22Rv1 (cell line): ENCODE data around the gene ZBTB34.

Source experiments
- H3K27ac ChIP-seq: fragments of 450-650 bp; 2 replicates; pipeline ENCODE4 v1.5.1; 2017
- ZFX ChIP-seq: fragments of 450-650 bp; IDR thresholded peaks from 2 replicates; pipeline ENCODE4 v1.6.1; 2017; ENCODE audit warnings: antibody characterized with exemption, borderline replicate concordance
- TF ChIP-seq, protein P1 (sequence below): fragments of 450-650 bp; IDR thresholded peaks from 2 replicates; pipeline ENCODE4 v1.5.1; 2017; ENCODE audit warnings: mild to moderate bottlenecking

Gene ZBTB34

DNA sequence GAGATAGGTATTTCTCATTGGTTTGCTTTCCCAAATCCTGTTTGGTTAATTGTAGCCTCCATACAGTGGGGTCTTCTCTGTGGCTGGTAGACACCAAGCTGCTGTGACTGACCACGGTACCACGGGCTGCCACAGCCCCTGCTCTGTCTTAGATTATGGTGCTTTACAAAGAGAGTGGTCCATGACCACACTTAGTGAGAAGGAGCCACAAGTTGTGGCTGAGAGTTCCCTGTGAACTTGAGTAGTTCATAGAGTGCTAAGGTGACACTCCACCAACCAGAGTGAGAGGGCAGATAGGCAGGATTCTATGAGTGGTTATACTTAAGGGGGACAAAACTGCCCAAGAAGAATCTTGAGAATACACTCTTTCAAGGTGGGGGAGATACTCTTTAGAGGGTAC lies 25.8 kb upstream of the ZBTB34 start:
- H3K27ac ChIP-seq, result no peak overlapping the region
- TF ChIP-seq ZFX, result no peak
- TF ChIP-seq, protein P1, sequence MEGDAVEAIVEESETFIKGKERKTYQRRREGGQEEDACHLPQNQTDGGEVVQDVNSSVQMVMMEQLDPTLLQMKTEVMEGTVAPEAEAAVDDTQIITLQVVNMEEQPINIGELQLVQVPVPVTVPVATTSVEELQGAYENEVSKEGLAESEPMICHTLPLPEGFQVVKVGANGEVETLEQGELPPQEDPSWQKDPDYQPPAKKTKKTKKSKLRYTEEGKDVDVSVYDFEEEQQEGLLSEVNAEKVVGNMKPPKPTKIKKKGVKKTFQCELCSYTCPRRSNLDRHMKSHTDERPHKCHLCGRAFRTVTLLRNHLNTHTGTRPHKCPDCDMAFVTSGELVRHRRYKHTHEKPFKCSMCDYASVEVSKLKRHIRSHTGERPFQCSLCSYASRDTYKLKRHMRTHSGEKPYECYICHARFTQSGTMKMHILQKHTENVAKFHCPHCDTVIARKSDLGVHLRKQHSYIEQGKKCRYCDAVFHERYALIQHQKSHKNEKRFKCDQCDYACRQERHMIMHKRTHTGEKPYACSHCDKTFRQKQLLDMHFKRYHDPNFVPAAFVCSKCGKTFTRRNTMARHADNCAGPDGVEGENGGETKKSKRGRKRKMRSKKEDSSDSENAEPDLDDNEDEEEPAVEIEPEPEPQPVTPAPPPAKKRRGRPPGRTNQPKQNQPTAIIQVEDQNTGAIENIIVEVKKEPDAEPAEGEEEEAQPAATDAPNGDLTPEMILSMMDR, result no peak

- TF ChIP-seq, protein P1, result no peak
- no peak for TF ChIP-seq ZFX
- no peak overlapping the region for H3K27ac ChIP-seq
These were observed 24.2 kb upstream of the ZBTB34 start for GRCh38 chr9:126836216-126836615.

DNA sequence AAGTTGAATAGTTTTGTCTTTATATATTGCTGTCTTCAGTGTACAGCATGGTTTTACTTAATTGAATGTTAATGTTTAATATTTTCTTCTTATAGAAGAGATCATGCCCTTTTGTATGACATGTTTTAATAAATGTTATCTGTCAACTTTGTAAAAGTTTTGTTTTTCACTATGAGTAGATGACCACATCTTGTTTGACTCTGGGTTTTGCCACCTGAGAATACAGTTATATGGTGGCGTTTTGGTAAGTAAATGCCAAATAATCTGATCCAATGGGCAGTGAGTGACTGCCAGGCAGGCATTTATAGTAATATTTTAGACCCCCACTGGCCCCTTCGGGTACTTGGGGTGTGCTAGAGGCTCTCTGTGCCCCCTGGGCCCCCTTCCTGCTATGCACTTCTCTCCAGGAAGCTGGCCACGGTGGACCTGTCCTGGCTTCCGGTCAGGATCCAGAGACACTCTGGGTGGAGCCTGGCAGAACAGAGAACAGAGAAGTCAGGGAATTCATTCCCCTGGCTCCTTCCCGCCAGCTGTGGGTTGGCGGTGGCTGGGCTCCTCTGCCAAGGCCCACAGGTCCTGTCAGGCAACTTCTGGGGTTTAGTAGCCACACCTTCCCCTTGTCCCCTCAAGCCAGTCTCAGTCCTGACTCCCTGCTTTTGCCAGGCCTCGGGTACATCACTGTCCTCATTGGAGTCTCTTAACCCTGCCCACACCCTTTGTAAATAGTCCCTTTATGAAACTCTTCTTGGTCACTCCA lies 22.2 kb upstream of the ZBTB34 start:
- no peak for TF ChIP-seq ZFX
- TF ChIP-seq, protein P1, result no peak
- H3K27ac ChIP-seq, result no peak overlapping the region

- H3K27ac ChIP-seq, result no peak overlapping the region
- TF ChIP-seq ZFX, result no peak
- TF ChIP-seq, protein P1, result no peak
These were observed 21.5 kb upstream of the ZBTB34 start for GRCh38 chr9:126838895-126839294.

DNA sequence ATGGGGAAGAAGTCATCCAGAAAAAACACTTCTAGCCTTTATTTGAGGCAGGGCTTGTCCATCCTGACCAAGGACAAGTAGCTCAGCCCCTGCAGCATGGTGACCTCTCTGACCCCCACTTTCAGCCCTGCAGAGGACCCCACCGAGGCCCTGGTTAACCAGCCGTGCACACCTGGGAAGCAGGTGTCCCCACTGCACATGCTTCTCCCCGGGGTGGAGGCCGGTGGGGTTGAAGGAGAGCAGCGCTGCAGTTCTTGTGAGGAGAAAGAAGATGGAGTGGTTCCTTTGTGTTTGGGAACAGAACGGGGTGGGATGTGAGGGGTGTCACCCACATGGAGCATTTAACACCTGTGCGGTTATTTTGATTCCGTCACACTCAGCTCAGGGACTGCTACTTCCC lies 21.1 kb upstream of the ZBTB34 start:
- no peak overlapping the region for H3K27ac ChIP-seq
- TF ChIP-seq, protein P1, result no peak
- TF ChIP-seq ZFX, result no peak

GRCh38 chr9:126842220-126842842 lies 18.1 kb upstream of the ZBTB34 start:
- H3K27ac ChIP-seq, result no peak overlapping the region
- TF ChIP-seq, protein P1, result no peak
- TF ChIP-seq ZFX, result no peak
